GM13976 (cell line): ENCODE results near the gene CTU2.
A peak's percentile ranks its signal among the peaks of the same experiment; 100 is the strongest.
"Not testable (repeated sequence)": the region's sequence is repeated elsewhere in the genome, so short reads cannot be mapped to it uniquely, and the experiment has no call there.

Source experiments
- DNase-seq: peaks from one replicate; pipeline ENCODE4 v3.0.0; 2012; ENCODE audit warnings: low spot score
- CTCF ChIP-seq: IDR thresholded peaks from 2 replicates; pipeline ENCODE4 v1.5.1; 2012; ENCODE audit warnings: borderline replicate concordance, mild to moderate bottlenecking; ENCODE audit not compliant: insufficient read depth; ENCODE audit errors: extremely low read depth, missing control alignments, control extremely low read depth
- in situ Hi-C: fragments of 300-500 bp; cut with MboI; formaldehyde crosslinking; loops from one replicate; pipeline ENCODE4 v1.12.0; 2022; ENCODE audit warnings: low sequenced_read_pairs, mixed read lengths, inconsistent platforms; ENCODE audit not compliant: unreplicated experiment

Gene CTU2

GRCh38 chr16:88662843-88663606, 43.3 kb upstream of the CTU2 start, which contains the start of gene MVD:
Gene MVD, minus strand, starts transcription at chr16:88663091. Its CDS starts 11 bp downstream, at chr16:88663080.
- peak; percentile 100 for DNase-seq
- in situ Hi-C loops, result no loop called here
- TF ChIP-seq CTCF, result no peak

GRCh38 chr16:88665148-88665547, 41.2 kb upstream of the CTU2 start:
- in situ Hi-C loops, result no loop called here
- TF ChIP-seq CTCF, result no peak
- DNase-seq, result no peak

DNA sequence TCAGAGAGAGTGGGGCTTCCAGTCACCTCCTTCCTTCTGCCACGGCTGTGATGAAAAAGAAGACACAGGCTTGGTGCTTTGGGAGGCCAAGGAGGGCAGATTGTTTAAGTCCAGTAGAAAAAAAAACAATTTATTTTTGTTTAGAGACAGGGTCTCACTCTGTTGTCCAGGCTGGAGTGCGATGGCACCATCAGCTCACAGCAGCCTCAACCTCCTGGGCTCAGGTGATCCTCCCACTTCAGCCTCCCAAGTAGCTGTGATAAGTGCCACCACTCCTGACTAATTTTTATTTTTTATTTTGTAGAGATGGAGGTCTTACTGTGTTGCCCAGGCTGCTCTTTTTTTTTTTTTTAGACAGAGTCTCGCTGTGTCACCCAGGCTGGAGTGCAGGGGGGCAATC, 40.7 kb upstream of the CTU2 start:
- no peak for TF ChIP-seq CTCF
- in situ Hi-C loops, result no loop called here
- no peak for DNase-seq

GRCh38 chr16:88667461-88667860, 38.8 kb upstream of the CTU2 start:
- no peak for TF ChIP-seq CTCF
- no peak for DNase-seq
- in situ Hi-C loops, result no loop called here

DNA sequence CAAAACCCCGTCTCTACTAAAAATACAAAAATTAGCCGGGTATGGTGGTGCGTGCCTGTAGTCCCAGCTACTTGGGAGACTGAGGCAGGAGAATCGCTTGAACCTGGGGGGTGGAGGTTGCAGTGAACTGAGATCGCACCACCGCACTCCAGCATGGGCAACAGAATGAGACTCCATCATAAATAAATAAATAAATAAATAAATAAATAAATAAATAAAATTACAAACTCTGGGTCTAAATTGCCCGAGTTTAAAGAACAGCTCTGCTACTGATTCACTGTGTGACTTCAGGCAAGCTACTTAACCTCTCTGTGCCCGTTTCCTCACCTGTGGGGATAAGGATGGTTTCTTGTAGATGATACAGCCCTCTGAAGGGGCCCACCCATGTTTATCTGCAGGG, 36.8 kb upstream of the CTU2 start:
- DNase-seq, in situ Hi-C loops: not testable (repeated sequence)

DNA sequence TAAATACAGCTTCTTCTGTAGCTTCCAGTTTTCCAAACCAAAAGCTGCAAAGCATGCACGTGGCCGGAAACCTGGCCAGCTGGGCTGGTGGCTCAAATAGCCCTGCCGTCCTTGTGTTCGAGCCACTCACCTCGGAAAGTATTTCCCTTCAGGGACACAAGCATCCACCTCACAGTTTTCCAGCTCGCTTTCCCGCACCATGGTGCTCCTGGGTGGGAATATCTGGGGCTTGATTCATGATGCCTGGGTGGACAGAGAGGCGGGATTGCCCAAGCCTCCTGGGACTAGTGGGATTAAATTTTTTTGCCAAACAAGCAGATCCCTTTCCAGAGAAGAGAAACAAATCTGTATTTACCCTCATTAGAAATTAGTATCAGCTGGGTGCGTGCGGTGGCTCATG, 36.3 kb upstream of the CTU2 start:
- DNase-seq, result no peak
- in situ Hi-C loops, result no loop called here
- TF ChIP-seq CTCF, result no peak

- DNase-seq, result no peak
- no peak for TF ChIP-seq CTCF
- in situ Hi-C loops, result no loop called here
Measured at GRCh38 chr16:88671806-88672205, 34.5 kb upstream of the CTU2 start.
